K562 (cell line): Measurements from ENCODE around the gene MPHOSPH10. TPM values are rescaled to one million over a fixed set of nuclear protein-coding genes. Genes with fewer than 3 reads are reported as not detected.

Source experiments
- ATF7 ChIP-seq: fragments of 450-650 bp; IDR thresholded peaks from 2 replicates; pipeline ENCODE4 v1.7.1; 2014; ENCODE audit warnings: mild to moderate bottlenecking, moderate library complexity
- BMI1 ChIP-seq: fragments of 150-350 bp; IDR thresholded peaks from 2 replicates; pipeline ENCODE4 v1.6.1; 2014; ENCODE audit warnings: low read length
- CBFA2T2 ChIP-seq: fragments of 450-650 bp; conservative IDR thresholded peaks from 2 replicates; pipeline ENCODE4 v1.6.1; 2017; ENCODE audit warnings: mild to moderate bottlenecking
- CBX3 ChIP-seq, 2 experiments: IDR thresholded peaks; 1 replicate in 1 of 2; 2 replicates in 1 of 2; pipeline ENCODE4 v1.6.1; 2012; ENCODE audit warnings: inconsistent platforms in 2 of 2, low read length in 2 of 2, borderline replicate concordance in 1 of 2, control low read depth in 1 of 2
- CTBP1 ChIP-seq: fragments of 450-650 bp; IDR thresholded peaks from 2 replicates; pipeline ENCODE4 v1.6.1; 2016; ENCODE audit warnings: borderline replicate concordance
- ETV5 ChIP-seq: sonication (generic); formaldehyde crosslinking; IDR thresholded peaks from 2 replicates; pipeline ENCODE4 v1.4.0; 2020; ENCODE audit warnings: low read depth, mild to moderate bottlenecking, missing genetic modification reagents
- GATAD2A ChIP-seq: fragments of 450-650 bp; IDR thresholded peaks from 2 replicates; pipeline ENCODE4 v1.6.1; 2017
- IRF2 ChIP-seq: sonication (generic); formaldehyde crosslinking; IDR thresholded peaks from 2 replicates; pipeline ENCODE4 v1.8.1; 2022; ENCODE audit warnings: mild to moderate bottlenecking, missing genetic modification reagents
- KAT8 ChIP-seq: fragments of 450-650 bp; IDR thresholded peaks from 2 replicates; pipeline ENCODE4 v1.6.1; 2016; ENCODE audit warnings: low read depth, mild to moderate bottlenecking
- MAFF ChIP-seq: IDR thresholded peaks from 2 replicates; pipeline ENCODE4 v1.6.1; 2012; ENCODE audit warnings: low read length, improper control_type of control experiment
- MAFK ChIP-seq: IDR thresholded peaks from 2 replicates; pipeline ENCODE4 v1.6.1; 2011; ENCODE audit warnings: low read length, improper control_type of control experiment
- MITF ChIP-seq: IDR thresholded peaks from 2 replicates; pipeline ENCODE4 v1.6.1; 2014; ENCODE audit warnings: antibody characterized with exemption
- NCOA4 ChIP-seq: fragments of 450-650 bp; IDR thresholded peaks from 2 replicates; pipeline ENCODE4 v1.6.1; 2018; ENCODE audit warnings: mild to moderate bottlenecking; ENCODE audit not compliant: partially characterized antibody
- NFXL1 ChIP-seq: fragments of 450-650 bp; formaldehyde crosslinking; IDR thresholded peaks from 2 replicates; pipeline ENCODE4 v1.4.0; 2021; ENCODE audit warnings: mild to moderate bottlenecking
- RBM25 ChIP-seq: fragments of 200-400 bp; formaldehyde crosslinking; IDR thresholded peaks from 2 replicates; pipeline ENCODE4 v1.6.1; 2018; ENCODE audit warnings: low read length, low read depth, moderate library complexity; ENCODE audit not compliant: severe bottlenecking
- SMARCA5 ChIP-seq: fragments of 450-650 bp; IDR thresholded peaks from 2 replicates; pipeline ENCODE4 v1.6.1; 2016
- SP1 ChIP-seq: sonication (generic); formaldehyde crosslinking; IDR thresholded peaks from 2 replicates; pipeline ENCODE4 v1.8.1; 2022; ENCODE audit warnings: mild to moderate bottlenecking, missing genetic modification reagents
- TAF1 ChIP-seq: IDR thresholded peaks from 2 replicates; pipeline ENCODE4 v1.6.1; 2011; ENCODE audit warnings: mild to moderate bottlenecking, low read length, moderate library complexity; ENCODE audit not compliant: insufficient read depth, control insufficient read depth, severe bottlenecking; ENCODE audit errors: extremely low read depth
- TCFL5 ChIP-seq: fragments of 250-450 bp; sonication (Bioruptor Pico); conservative IDR thresholded peaks from 2 replicates; pipeline ENCODE4 v1.6.1; 2021; ENCODE audit warnings: mild to moderate bottlenecking, moderate library complexity, matching md5 sums
- TFAM ChIP-seq: fragments of 250-450 bp; sonication (Bioruptor Pico); conservative IDR thresholded peaks from 2 replicates; pipeline ENCODE4 v1.5.0; 2021; ENCODE audit warnings: mild to moderate bottlenecking, moderate library complexity
- VEZF1 ChIP-seq: fragments of 200-800 bp; sonication (Bioruptor generic); IDR thresholded peaks from 2 replicates; pipeline ENCODE4 v1.6.1; 2017; ENCODE audit warnings: missing genetic modification characterization, missing compliant biosample characterization
- ZBTB8A ChIP-seq: fragments of 450-650 bp; IDR thresholded peaks from 2 replicates; pipeline ENCODE4 v1.6.1; 2018; ENCODE audit warnings: mild to moderate bottlenecking, moderate library complexity; ENCODE audit not compliant: partially characterized antibody
- ZFX ChIP-seq: sonication (generic); formaldehyde crosslinking; IDR thresholded peaks from 2 replicates; pipeline ENCODE4 v1.8.0; 2022; ENCODE audit warnings: mild to moderate bottlenecking, missing genetic modification reagents, moderate library complexity
- ZNF197 ChIP-seq: fragments of 200-800 bp; sonication (Bioruptor generic); IDR thresholded peaks from 2 replicates; pipeline ENCODE4 v1.6.1; 2016; ENCODE audit warnings: low read depth, missing genetic modification characterization, missing compliant biosample characterization
- ZNF232 ChIP-seq: sonication (generic); formaldehyde crosslinking; IDR thresholded peaks from 2 replicates; pipeline ENCODE4 v1.8.0; 2022; ENCODE audit warnings: mild to moderate bottlenecking, missing genetic modification reagents
- ZNF282 ChIP-seq: sonication (generic); formaldehyde crosslinking; IDR thresholded peaks from 2 replicates; pipeline ENCODE4 v1.8.1; 2023; ENCODE audit warnings: missing genetic modification reagents
- ZNF444 ChIP-seq: fragments of 250-450 bp; sonication (Bioruptor Pico); IDR thresholded peaks from 2 replicates; pipeline ENCODE4 v1.4.0; 2020; ENCODE audit warnings: mild to moderate bottlenecking, moderate library complexity
- polyA plus RNA-seq, 8 experiments: library from polyadenylated mRNA; depleted of rRNA in 4 of 8; stranded (reverse) in 5 of 8; unstranded in 3 of 8; fragments of >200 nt; fragmentation: Nextera tagmentation in 2 of 8; fragmentation: Illumina TruSeq in 1 of 8; extraction: Ambion mirVana in 2 of 8; extraction: Trizol in 1 of 8; gene quantifications; 2 replicates each; pipeline versions ENCODE4 v1.2.1 to v1.2.3, GENCODE V29; 2011 to 2014; ENCODE audit warnings: inconsistent platforms in 1 of 8, missing spikeins in 1 of 8
- total RNA-seq, 7 experiments: library from RNA; depleted of rRNA in 6 of 7; stranded (reverse); fragments of >200 nt in 6 of 7; fragmentation: Illumina TruSeq in 2 of 7; extraction: Trizol in 2 of 7; gene quantifications; 2 replicates each; pipeline versions ENCODE4 v1.2.1 to v1.2.3, GENCODE V29; 2011 to 2021; ENCODE audit warnings: low replicate concordance in 1 of 7
- TF ChIP-seq, protein P1 (sequence below): fragments of 250-450 bp; sonication (Bioruptor Pico); IDR thresholded peaks from 2 replicates; pipeline ENCODE4 v1.8.0; 2021; ENCODE audit warnings: borderline replicate concordance, mild to moderate bottlenecking, moderate library complexity; ENCODE audit not compliant: poor library complexity, severe bottlenecking

The MPHOSPH10 gene
- total and polyA plus RNA-seq, 9 of the 15 experiments (the other 6 are each of a cell fraction or from before 2014, with no cell fraction given) = 36.8 to 83.7 (median 58.5) TPM

DNA sequence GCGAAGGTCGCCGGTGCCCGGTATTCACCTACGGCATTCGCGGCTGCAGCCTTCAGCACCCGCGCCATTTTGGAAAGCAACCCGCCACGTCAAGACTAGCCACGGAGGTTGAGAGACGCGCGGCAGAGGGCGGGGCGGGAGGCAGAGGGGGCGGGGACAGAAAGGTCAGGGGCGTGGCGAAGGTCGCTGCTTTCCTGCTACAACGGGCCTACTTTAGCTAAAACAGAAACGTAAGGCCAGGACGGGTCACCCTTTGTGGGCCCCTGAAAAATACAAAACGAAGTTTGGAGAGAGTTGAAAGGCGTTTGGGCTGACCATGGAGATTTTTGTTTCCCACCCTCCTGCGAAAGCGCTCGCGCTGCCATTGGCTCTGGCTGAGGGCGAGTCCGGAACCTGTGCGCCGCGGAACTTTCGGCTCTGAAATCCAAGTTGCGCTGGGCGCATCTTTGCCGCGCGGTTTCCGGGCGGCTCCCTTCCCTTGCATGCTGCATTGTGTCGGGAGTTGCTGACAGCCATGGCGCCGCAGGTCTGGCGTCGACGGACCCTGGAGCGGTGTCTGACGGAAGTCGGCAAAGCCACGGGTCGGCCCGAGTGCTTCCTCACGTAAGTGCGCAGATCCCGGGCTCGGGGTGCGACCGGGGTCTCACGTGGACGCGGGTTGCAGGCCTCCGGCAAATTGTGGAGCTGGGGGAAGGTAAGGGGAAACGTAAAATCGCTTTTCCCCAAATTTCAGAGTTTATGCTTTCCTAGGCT, at the start of gene MPHOSPH10, which contains the start of gene MCEE (continued):
- no peak for TF ChIP-seq RBM25
- peak; percentile 32; the same call in 1 of the 2 replicates for TF ChIP-seq VEZF1 (CRISPR knock-in tag)
- TF ChIP-seq KAT8 = no peak
- peak; percentile 82 for TF ChIP-seq ZFX
- TF ChIP-seq ATF7 = peak; percentile 88
- TF ChIP-seq GATAD2A = no peak
- no peak for TF ChIP-seq TFAM (CRISPR knock-in tag)
- TF ChIP-seq ETV5 = 0 out of 2 replicates have a peak, but pooled peaks have one; percentile 54
- TF ChIP-seq IRF2 (CRISPR knock-in tag) = no peak
- no peak for TF ChIP-seq MITF
- no peak for TF ChIP-seq ZNF232 (CRISPR knock-in tag)
- TF ChIP-seq BMI1 = no peak
- TF ChIP-seq MAFK = no peak
- TF ChIP-seq CBFA2T2 = no peak
- TF ChIP-seq ZNF197 = peak; percentile 35; the same call in 1 of the 2 replicates
- no peak for TF ChIP-seq TCFL5 (CRISPR knock-in tag)
- no peak for TF ChIP-seq NCOA4
- TF ChIP-seq SP1 (CRISPR knock-in tag) = peak; percentile 81
- TF ChIP-seq CBX3 (IDR thresholded peaks at IDR 0.05; ENCODE audit: borderline replicate concordance in 1 of 2, low read length in 2 of 2) = no peak
- TF ChIP-seq, protein P1, sequence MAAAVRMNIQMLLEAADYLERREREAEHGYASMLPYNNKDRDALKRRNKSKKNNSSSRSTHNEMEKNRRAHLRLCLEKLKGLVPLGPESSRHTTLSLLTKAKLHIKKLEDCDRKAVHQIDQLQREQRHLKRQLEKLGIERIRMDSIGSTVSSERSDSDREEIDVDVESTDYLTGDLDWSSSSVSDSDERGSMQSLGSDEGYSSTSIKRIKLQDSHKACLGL = peak; percentile 97
- TF ChIP-seq ZNF444 (CRISPR knock-in tag) = no peak
- no peak for TF ChIP-seq SMARCA5
- TF ChIP-seq ZBTB8A = no peak
- TF ChIP-seq TAF1 = peak; percentile 87
- TF ChIP-seq CTBP1 = peak; percentile 71; the same call in 1 of the 2 replicates
- 0 out of 2 replicates have a peak, but pooled peaks have one; percentile 35 for TF ChIP-seq ZNF282 (CRISPR knock-in tag)
- TF ChIP-seq NFXL1 (CRISPR knock-in tag) = no peak
- TF ChIP-seq MAFF = no peak
